GM12878 (cell line): ENCODE data around the gene ADGRD1. TPM values are rescaled to one million over a fixed set of nuclear protein-coding genes. Genes with fewer than 3 reads are reported as not detected.

Experiments used
- ATAC-seq: fragments of 200-7000 bp; cut with Tn5 transposase; 3 replicates; pipeline ENCODE4 v1.9.1; 2020; ENCODE audit warnings: mild to moderate bottlenecking, moderate library complexity
- BruUV-seq: library from RNA; stranded (reverse); fragments of 400-500 nt; replicated peaks from 2 replicates; lab custom pipeline; 2021; lab: Mats Ljungman, UMichigan
- CTCF ChIA-PET: fragments of 300-600 bp; sonication (Branson Sonifier 250); formaldehyde crosslinking; extraction: SDS; loops from one replicate; lab custom pipeline; 2021; ENCODE audit warnings: inconsistent platforms; lab: Yijun Ruan, JAX
- POLR2A ChIA-PET: fragments of 350-600 bp; formaldehyde crosslinking; extraction: SDS; loops from one replicate; lab custom pipeline; 2021; ENCODE audit warnings: inconsistent platforms; lab: Charles Lee
- RAD21 ChIA-PET: fragments of 300-600 bp; sonication (Branson Sonifier 250); formaldehyde crosslinking; loops from one replicate; lab custom pipeline; 2023; ENCODE audit warnings: antibody characterized with exemption; ENCODE audit not compliant: unreplicated experiment; lab: Charles Lee
- SMC1A ChIA-PET: fragments of 300-600 bp; sonication (Branson Sonifier 250); formaldehyde crosslinking; loops from one replicate; lab custom pipeline; 2023; ENCODE audit not compliant: unreplicated experiment, uncharacterized antibody; lab: Charles Lee
- DNase-seq: peaks from one replicate; pipeline ENCODE4 v3.0.0-alpha.2; 2011; ENCODE audit warnings: low read depth, low spot score
- FAIRE-seq: peaks from 3 replicates; lab custom pipeline; 2011; peaks lifted over from hg19 to GRCh38; lab: Jason Lieb, UNC
- H2AFZ ChIP-seq: 2 replicates; pipeline ENCODE4 v1.6.0; 2011; ENCODE audit warnings: low read depth, low read length, control low read depth; ENCODE audit not compliant: control insufficient read depth
- H3K27ac ChIP-seq: 2 replicates; pipeline ENCODE4 v1.5.1; 2011; ENCODE audit warnings: control low read depth; ENCODE audit not compliant: control insufficient read depth, insufficient read depth
- H3K27me3 ChIP-seq, 2 experiments: replicated peaks in 1 of 2; 2 replicates each; pipeline versions ENCODE4 v1.6.0 to v1.6.1; 2011; ENCODE audit warnings: low read length in 1 of 2; ENCODE audit not compliant: control insufficient read depth in 2 of 2, insufficient read depth in 2 of 2
- H3K36me3 ChIP-seq, 2 experiments: 2 replicates each; pipeline ENCODE4 v1.5.1; 2011; ENCODE audit warnings: low read length in 1 of 2; ENCODE audit not compliant: control insufficient read depth in 2 of 2, insufficient read depth in 2 of 2
- H3K4me1 ChIP-seq: 2 replicates; pipeline ENCODE4 v1.6.1; 2011; ENCODE audit warnings: mild to moderate bottlenecking, low read length, moderate library complexity, mixed read lengths; ENCODE audit not compliant: control insufficient read depth, insufficient read depth
- H3K4me2 ChIP-seq: 2 replicates; pipeline ENCODE4 v1.6.0; 2011; ENCODE audit warnings: control low read depth; ENCODE audit not compliant: control insufficient read depth, insufficient read depth
- H3K4me3 ChIP-seq: fragments of 200-600 bp; sonication (generic); 2 replicates; pipeline ENCODE4 v1.5.1; 2016
- H3K79me2 ChIP-seq: 2 replicates; pipeline ENCODE4 v1.6.0; 2011; ENCODE audit warnings: low read length; ENCODE audit not compliant: control insufficient read depth, insufficient read depth
- H3K9ac ChIP-seq: 2 replicates; pipeline ENCODE4 v1.8.0; 2011; ENCODE audit warnings: low read length, control low read depth, mixed read lengths; ENCODE audit not compliant: control insufficient read depth, insufficient read depth
- H3K9me3 ChIP-seq: replicated peaks from 3 replicates; pipeline ENCODE4 v1.5.1; 2011; ENCODE audit warnings: mild to moderate bottlenecking, low read length; ENCODE audit not compliant: control insufficient read depth, insufficient read depth
- H4K20me1 ChIP-seq: 2 replicates; pipeline ENCODE4 v1.6.0; 2011; ENCODE audit not compliant: control insufficient read depth, insufficient read depth
- BACH1 ChIP-seq: fragments of 450-650 bp; IDR thresholded peaks from 2 replicates; pipeline ENCODE4 v1.6.1; 2017; ENCODE audit warnings: mild to moderate bottlenecking, borderline replicate concordance
- IKZF1 ChIP-seq: fragments of 450-650 bp; conservative IDR thresholded peaks from 2 replicates; pipeline ENCODE4 v1.6.1; 2017; ENCODE audit warnings: antibody characterized with exemption, mild to moderate bottlenecking
- IKZF2 ChIP-seq, 2 experiments: fragments of 450-650 bp; IDR thresholded peaks; 2 replicates each; pipeline ENCODE4 v1.6.1; 2017; ENCODE audit warnings: mild to moderate bottlenecking in 2 of 2, moderate library complexity in 2 of 2
- LARP7 ChIP-seq: fragments of 450-650 bp; IDR thresholded peaks from 2 replicates; pipeline ENCODE4 v1.6.1; 2017; ENCODE audit warnings: mild to moderate bottlenecking
- MXI1 ChIP-seq: fragments of 150-350 bp; IDR thresholded peaks from 2 replicates; pipeline ENCODE4 v1.6.1; 2011; ENCODE audit warnings: low read depth, mild to moderate bottlenecking, inconsistent platforms, low read length, improper control_type of control experiment
- NBN ChIP-seq: fragments of 450-650 bp; IDR thresholded peaks from 2 replicates; pipeline ENCODE4 v1.6.1; 2016
- NRF1 ChIP-seq: conservative IDR thresholded peaks from 2 replicates; pipeline ENCODE4 v1.6.1; 2011; ENCODE audit warnings: mild to moderate bottlenecking, low read depth, low read length, improper control_type of control experiment
- POLR2A ChIP-seq: IDR thresholded peaks from 2 replicates; pipeline ENCODE4 v1.6.1; 2011; ENCODE audit warnings: low read depth, mild to moderate bottlenecking, low read length
- SMC3 ChIP-seq: IDR thresholded peaks from 2 replicates; pipeline ENCODE4 v1.6.1; 2011; ENCODE audit warnings: low read length, improper control_type of control experiment, borderline replicate concordance
- SP1 ChIP-seq: IDR thresholded peaks from one replicate; pipeline ENCODE4 v1.6.1; 2011; ENCODE audit warnings: low read depth, low read length
- SPI1 ChIP-seq: IDR thresholded peaks from 2 replicates; pipeline ENCODE4 v1.6.1; 2011; ENCODE audit warnings: low read depth, mild to moderate bottlenecking, low read length, moderate library complexity, borderline replicate concordance; ENCODE audit not compliant: insufficient read depth
- SREBF2 ChIP-seq: IDR thresholded peaks from 2 replicates; pipeline ENCODE4 v1.6.1; 2012; ENCODE audit warnings: mild to moderate bottlenecking, low read length
- WGBS: methylation state at CpG from one replicate; pipeline ENCODE4 v1.1.6; 2016; ENCODE audit warnings: low lambda C conversion rate; ENCODE audit not compliant: insufficient replicate concordance, insufficient coverage; ENCODE audit errors: missing lambda C conversion rate; 5-methylcytosine and 5-hydroxymethylcytosine counted together
- in situ Hi-C: fragments of 300-500 bp; cut with MboI; formaldehyde crosslinking; loops from 9 replicates; pipeline ENCODE4 v1.14.3; 2018; ENCODE audit warnings: mixed read lengths
- intact Hi-C: fragments of 100-400 bp; cut with micrococcal nuclease; formaldehyde crosslinking; loops from one replicate; pipeline ENCODE4 v1.14.2; 2022; ENCODE audit not compliant: unreplicated experiment
- polyA plus RNA-seq, 11 experiments: library from polyadenylated mRNA; depleted of rRNA in 4 of 11; unstranded in 6 of 11; stranded (reverse) in 5 of 11; fragments of >200 nt; fragmentation: Nextera tagmentation in 4 of 11; fragmentation: Illumina TruSeq in 1 of 11; extraction: Ambion mirVana in 4 of 11; extraction: Trizol in 1 of 11; gene quantifications; 1 replicate in 1 of 11; 2 replicates in 10 of 11; pipeline versions ENCODE4 v1.2.1 to v1.2.3, GENCODE V29; 2011 to 2016; ENCODE audit warnings: inconsistent platforms in 2 of 11, missing spikeins in 2 of 11, low read depth in 1 of 11
- total RNA-seq, 4 experiments: library from RNA; depleted of rRNA in 3 of 4; stranded (reverse); fragments of >200 nt in 3 of 4; fragmentation: Illumina TruSeq in 1 of 4; extraction: Trizol in 1 of 4; gene quantifications; 2 replicates each; pipeline versions ENCODE4 v1.2.1 to v1.2.3, GENCODE V29; 2013 to 2021
- TF ChIP-seq, protein P1 (sequence below): fragments of 450-650 bp; IDR thresholded peaks from 2 replicates; pipeline ENCODE4 v1.6.1; 2017; ENCODE audit warnings: mild to moderate bottlenecking, moderate library complexity

ADGRD1 gene
- total and polyA plus RNA-seq, 10 of the 15 experiments (the other 5 are each of a cell fraction or from before 2014, with no cell fraction given), result 0.15 to 12.7 (median 1.2) TPM

DNA sequence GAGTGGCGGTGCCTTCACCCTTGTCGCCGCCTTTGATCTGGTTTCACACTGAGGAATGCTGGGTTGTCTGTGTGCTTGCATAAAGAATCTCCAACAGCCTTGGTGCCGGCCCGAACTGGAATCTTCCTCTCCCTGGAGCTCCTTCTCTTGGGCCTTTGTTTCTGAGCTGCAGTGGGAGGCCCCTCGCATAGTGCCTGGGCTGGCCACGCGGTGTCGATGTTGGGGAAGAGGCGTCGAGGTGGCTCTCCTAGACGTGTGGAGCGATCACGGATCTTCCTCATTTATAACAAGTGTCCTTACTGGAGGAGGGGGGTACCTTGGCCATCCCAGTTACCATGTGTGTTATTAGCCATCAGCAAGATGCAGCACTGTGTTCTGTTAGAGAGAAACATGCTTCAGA is 60.6 kb downstream of the ADGRD1 start (continued):
- TF ChIP-seq, protein P1, sequence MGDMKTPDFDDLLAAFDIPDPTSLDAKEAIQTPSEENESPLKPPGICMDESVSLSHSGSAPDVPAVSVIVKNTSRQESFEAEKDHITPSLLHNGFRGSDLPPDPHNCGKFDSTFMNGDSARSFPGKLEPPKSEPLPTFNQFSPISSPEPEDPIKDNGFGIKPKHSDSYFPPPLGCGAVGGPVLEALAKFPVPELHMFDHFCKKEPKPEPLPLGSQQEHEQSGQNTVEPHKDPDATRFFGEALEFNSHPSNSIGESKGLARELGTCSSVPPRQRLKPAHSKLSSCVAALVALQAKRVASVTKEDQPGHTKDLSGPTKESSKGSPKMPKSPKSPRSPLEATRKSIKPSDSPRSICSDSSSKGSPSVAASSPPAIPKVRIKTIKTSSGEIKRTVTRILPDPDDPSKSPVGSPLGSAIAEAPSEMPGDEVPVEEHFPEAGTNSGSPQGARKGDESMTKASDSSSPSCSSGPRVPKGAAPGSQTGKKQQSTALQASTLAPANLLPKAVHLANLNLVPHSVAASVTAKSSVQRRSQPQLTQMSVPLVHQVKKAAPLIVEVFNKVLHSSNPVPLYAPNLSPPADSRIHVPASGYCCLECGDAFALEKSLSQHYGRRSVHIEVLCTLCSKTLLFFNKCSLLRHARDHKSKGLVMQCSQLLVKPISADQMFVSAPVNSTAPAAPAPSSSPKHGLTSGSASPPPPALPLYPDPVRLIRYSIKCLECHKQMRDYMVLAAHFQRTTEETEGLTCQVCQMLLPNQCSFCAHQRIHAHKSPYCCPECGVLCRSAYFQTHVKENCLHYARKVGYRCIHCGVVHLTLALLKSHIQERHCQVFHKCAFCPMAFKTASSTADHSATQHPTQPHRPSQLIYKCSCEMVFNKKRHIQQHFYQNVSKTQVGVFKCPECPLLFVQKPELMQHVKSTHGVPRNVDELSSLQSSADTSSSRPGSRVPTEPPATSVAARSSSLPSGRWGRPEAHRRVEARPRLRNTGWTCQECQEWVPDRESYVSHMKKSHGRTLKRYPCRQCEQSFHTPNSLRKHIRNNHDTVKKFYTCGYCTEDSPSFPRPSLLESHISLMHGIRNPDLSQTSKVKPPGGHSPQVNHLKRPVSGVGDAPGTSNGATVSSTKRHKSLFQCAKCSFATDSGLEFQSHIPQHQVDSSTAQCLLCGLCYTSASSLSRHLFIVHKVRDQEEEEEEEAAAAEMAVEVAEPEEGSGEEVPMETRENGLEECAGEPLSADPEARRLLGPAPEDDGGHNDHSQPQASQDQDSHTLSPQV, result no peak
- no peak for TF ChIP-seq IKZF2 (IDR thresholded peaks at IDR 0.05)
- TF ChIP-seq NRF1, result no peak

DNA sequence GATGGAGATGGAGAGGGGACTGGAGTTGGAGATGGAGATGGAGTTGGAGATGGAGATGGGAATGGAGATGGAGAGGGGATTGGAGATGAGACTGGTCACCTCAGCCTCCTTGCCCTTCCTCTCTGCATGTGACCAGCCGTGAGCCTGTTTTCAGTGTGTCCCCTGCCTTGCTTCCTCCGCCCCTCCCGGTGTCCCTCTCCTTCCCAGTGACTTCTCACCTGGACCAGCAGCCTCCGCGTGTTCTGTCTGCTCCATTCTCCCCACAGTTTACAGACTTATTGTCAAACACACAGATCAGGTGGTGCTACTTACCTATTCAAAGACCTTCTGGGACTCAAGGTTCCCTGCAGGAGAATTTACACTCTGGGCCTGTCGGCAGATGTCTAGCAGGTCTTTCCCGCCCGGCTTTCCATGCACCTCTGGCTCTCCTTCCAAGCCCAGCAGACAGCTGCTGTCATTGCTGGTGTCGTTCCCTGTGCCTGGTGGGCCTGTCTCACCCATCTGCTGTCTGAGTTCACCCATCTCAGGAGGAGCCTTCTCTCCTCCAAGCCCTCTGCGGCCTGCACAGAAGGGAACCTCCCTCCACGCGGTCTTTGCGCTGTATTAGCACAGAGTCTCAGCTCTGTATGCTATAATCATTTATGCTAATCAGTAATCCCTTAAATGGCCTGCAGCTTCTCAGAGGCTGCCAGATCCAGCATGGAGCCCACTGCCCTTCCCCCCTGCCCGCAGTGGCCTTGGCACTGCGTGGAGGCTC is 62.1 kb downstream of the ADGRD1 start:
- ChIA-PET POLR2A (interaction anchor here (0.7 kb wide), 1 partner anchor 15 kb away, joined by 3 read pairs; no protein-coding TSS in a partner anchor), SMC1A (no interaction called here), CTCF (no interaction called here), RAD21 (no interaction called here)
- no peak for FAIRE-seq
- in situ Hi-C loops, result no loop called here
- Histone ChIP-seq H3K4me3 (no peak overlapping the region), H4K20me1 (no peaks in the 10 kb centered on the region), H3K9ac (no peak overlapping the region), H3K27me3 (no peaks in the 10 kb centered on the region), H3K4me2 (no peak overlapping the region), H3K9me3 (no peaks in the 10 kb centered on the region), H3K36me3 (no peaks in the 10 kb centered on the region), H2AFZ (no peak overlapping the region), H3K27ac (no peak overlapping the region), H3K79me2 (no peaks in the 10 kb centered on the region), H3K4me1 (no peaks in the 10 kb centered on the region)
- BruUV-seq, result no TSS peak
- WGBS, result 83% methylated on average over 15 of the region's 15 CpGs
- intact Hi-C loops, result no loop called here
- no peak for ATAC-seq
- no peak for DNase-seq
- no peak for TF ChIP-seq BACH1
- no peak for TF ChIP-seq SREBF2
- TF ChIP-seq NBN, result no peak
- no peak for TF ChIP-seq IKZF1
- TF ChIP-seq SP1, result no peak
- TF ChIP-seq SPI1, result no peak
- no peak for TF ChIP-seq MXI1
- TF ChIP-seq POLR2A, result no peak
- TF ChIP-seq LARP7, result no peak
- no peak for TF ChIP-seq SMC3
